Ectodermal cell (in vitro differentiated cells): Measurements from ENCODE around the gene CABP1.

ENCODE experiments used
- H3K27ac ChIP-seq: 2 replicates; pipeline ENCODE4 v1.7.0; 2013; ENCODE audit warnings: mild to moderate bottlenecking, low read depth, low read length; ENCODE audit not compliant: insufficient read depth, poor library complexity, severe bottlenecking
- H3K27me3 ChIP-seq: 2 replicates; pipeline ENCODE4 v1.7.0; 2013; ENCODE audit warnings: mild to moderate bottlenecking, low read length; ENCODE audit not compliant: insufficient read depth, control insufficient read depth, poor library complexity, severe bottlenecking
- H3K36me3 ChIP-seq: one replicate; pipeline ENCODE4 v1.7.0; 2013; ENCODE audit warnings: low read length; ENCODE audit not compliant: control insufficient read depth, insufficient read depth
- H3K4me1 ChIP-seq: one replicate; pipeline ENCODE4 v1.7.0; 2013; ENCODE audit warnings: low read length; ENCODE audit not compliant: control insufficient read depth, insufficient read depth
- H3K4me3 ChIP-seq: 2 replicates; pipeline ENCODE4 v1.7.0; 2013; ENCODE audit warnings: low read depth, low read length, control low read depth; ENCODE audit not compliant: insufficient read depth
- H3K9me3 ChIP-seq: 2 replicates; pipeline ENCODE4 v1.7.0; 2013; ENCODE audit warnings: mild to moderate bottlenecking, low read length, moderate library complexity; ENCODE audit not compliant: control insufficient read depth
- WGBS, 2 experiments: methylation state at CpG; one replicate each; pipeline ENCODE4 v1.1.7; 2013; ENCODE audit warnings: missing lambda C conversion rate in 2 of 2; 5-methylcytosine and 5-hydroxymethylcytosine counted together

The CABP1 gene

GRCh38 chr12:120652656-120653435 lies 12.4 kb downstream of the CABP1 start:
- 83 to 88% methylated on average over 10 of the region's 10 CpGs for WGBS, 2 experiments
- Histone ChIP-seq H3K27ac (no peak overlapping the region), H3K4me1 (peaks cover 20% of the 10 kb centered on the region), H3K9me3 (no peaks in the 10 kb centered on the region), H3K36me3 (no peaks in the 10 kb centered on the region), H3K27me3 (peaks cover 4% of the 10 kb centered on the region), H3K4me3 (no peak overlapping the region)

GRCh38 chr12:120653611-120654010 lies 13.2 kb downstream of the CABP1 start:
- H3K4me1 ChIP-seq = peaks cover 20% of the 10 kb centered on the region
- peaks cover 4% of the 10 kb centered on the region for H3K27me3 ChIP-seq
- no peak overlapping the region for H3K27ac ChIP-seq
- WGBS, 2 experiments = 93 to 95% methylated on average over 11 of the region's 11 CpGs
- H3K9me3 ChIP-seq = no peaks in the 10 kb centered on the region
- no peaks in the 10 kb centered on the region for H3K36me3 ChIP-seq
- no peak overlapping the region for H3K4me3 ChIP-seq

- no peaks in the 10 kb centered on the region for H3K9me3 ChIP-seq
- peaks cover 20% of the 10 kb centered on the region for H3K4me1 ChIP-seq
- H3K4me3 ChIP-seq = no peak overlapping the region
- H3K27ac ChIP-seq = no peak overlapping the region
- H3K27me3 ChIP-seq = peaks cover 4% of the 10 kb centered on the region
- WGBS, 2 experiments = 90 to 92% methylated on average over 10 of the region's 10 CpGs
- no peaks in the 10 kb centered on the region for H3K36me3 ChIP-seq
Measured at GRCh38 chr12:120654656-120655055, 14.2 kb downstream of the CABP1 start.

- Histone ChIP-seq H3K36me3 (no peaks in the 10 kb centered on the region), H3K4me1 (peaks cover 14% of the 10 kb centered on the region), H3K9me3 (no peaks in the 10 kb centered on the region), H3K4me3 (no peak overlapping the region), H3K27me3 (no peaks in the 10 kb centered on the region), H3K27ac (no peak overlapping the region)
- 95 to 96% methylated on average over 14 of the region's 14 CpGs for WGBS, 2 experiments
Measured at GRCh38 chr12:120656008-120656407, 15.6 kb downstream of the CABP1 start.

GRCh38 chr12:120658286-120659150 lies 18.1 kb downstream of the CABP1 start:
- WGBS, 2 experiments = 92 to 94% methylated on average over 22 of the region's 22 CpGs
- no peaks in the 10 kb centered on the region for H3K27me3 ChIP-seq
- H3K9me3 ChIP-seq = no peaks in the 10 kb centered on the region
- H3K36me3 ChIP-seq = no peaks in the 10 kb centered on the region
- H3K27ac ChIP-seq = no peak overlapping the region
- no peak overlapping the region for H3K4me3 ChIP-seq
- no peaks in the 10 kb centered on the region for H3K4me1 ChIP-seq

GRCh38 chr12:120659151-120659525 lies 18.7 kb downstream of the CABP1 start:
- Histone ChIP-seq H3K9me3 (no peaks in the 10 kb centered on the region), H3K27ac (no peak overlapping the region), H3K27me3 (no peaks in the 10 kb centered on the region), H3K4me1 (no peaks in the 10 kb centered on the region), H3K36me3 (no peaks in the 10 kb centered on the region), H3K4me3 (no peak overlapping the region)
- 83 to 86% methylated on average over 8 of the region's 8 CpGs for WGBS, 2 experiments

GRCh38 chr12:120661432-120661831 lies 21.0 kb downstream of the CABP1 start:
- H3K27me3 ChIP-seq = no peaks in the 10 kb centered on the region
- no peak overlapping the region for H3K27ac ChIP-seq
- WGBS, 2 experiments = 41 to 44% methylated on average over 2 of the region's 2 CpGs
- H3K4me3 ChIP-seq = no peak overlapping the region
- no peaks in the 10 kb centered on the region for H3K36me3 ChIP-seq
- H3K9me3 ChIP-seq = no peaks in the 10 kb centered on the region
- no peaks in the 10 kb centered on the region for H3K4me1 ChIP-seq

GRCh38 chr12:120662879-120663278 lies 22.5 kb downstream of the CABP1 start:
- Histone ChIP-seq H3K36me3 (no peaks in the 10 kb centered on the region), H3K4me1 (no peaks in the 10 kb centered on the region), H3K27ac (no peak overlapping the region), H3K27me3 (no peaks in the 10 kb centered on the region), H3K9me3 (no peaks in the 10 kb centered on the region), H3K4me3 (no peak overlapping the region)
- WGBS, 2 experiments = 89% methylated on average over 3 of the region's 3 CpGs

GRCh38 chr12:120663741-120664140 lies 23.3 kb downstream of the CABP1 start:
- no peak overlapping the region for H3K4me3 ChIP-seq
- H3K27ac ChIP-seq = no peak overlapping the region
- 90 to 91% methylated on average over 5 of the region's 5 CpGs for WGBS, 2 experiments

GRCh38 chr12:120666571-120667390 lies 26.4 kb downstream of the CABP1 start:
- no peaks in the 10 kb centered on the region for H3K36me3 ChIP-seq
- H3K4me3 ChIP-seq = no peak overlapping the region
- H3K27me3 ChIP-seq = no peaks in the 10 kb centered on the region
- WGBS, 2 experiments = 91 to 93% methylated on average over 34 of the region's 34 CpGs
- H3K4me1 ChIP-seq = peaks cover 18% of the 10 kb centered on the region
- no peak overlapping the region for H3K27ac ChIP-seq
- H3K9me3 ChIP-seq = no peaks in the 10 kb centered on the region

More at GRCh38 chr12:120663741-120664140, 23.3 kb downstream of the CABP1 start:
- no peaks in the 10 kb centered on the region for H3K9me3 ChIP-seq
- no peaks in the 10 kb centered on the region for H3K27me3 ChIP-seq
- no peaks in the 10 kb centered on the region for H3K36me3 ChIP-seq
- H3K4me1 ChIP-seq = peaks cover 8% of the 10 kb centered on the region
